ENCODE measurements around the gene TBC1D1.
A peak's percentile ranks its signal among the peaks of the same experiment; 100 is the strongest.

Gene TBC1D1

GRCh38 chr4:38152721-38153386 lies 262.0 kb downstream of the TBC1D1 start:
- no peaks in the 10 kb centered on the region for H3K9me3 Mint-ChIP-seq
- H3K36me3 Mint-ChIP-seq (ENCODE audit: insufficient read depth) = peaks cover 2% of the 10 kb centered on the region
- H3K27ac Mint-ChIP-seq (ENCODE audit: low read depth) = no peak overlapping the region
- ATAC-seq (replicated peaks; ENCODE audit: extremely low read depth, poor library complexity, severe bottlenecking) (no peak), DNase-seq (ENCODE audit: low spot score in 2 of 2) (no peak)
- no peak overlapping the region for H3K4me3 Mint-ChIP-seq
- peaks cover 28% of the 10 kb centered on the region for H3K4me1 Mint-ChIP-seq
- no peaks in the 10 kb centered on the region for H3K27me3 Mint-ChIP-seq

DNA sequence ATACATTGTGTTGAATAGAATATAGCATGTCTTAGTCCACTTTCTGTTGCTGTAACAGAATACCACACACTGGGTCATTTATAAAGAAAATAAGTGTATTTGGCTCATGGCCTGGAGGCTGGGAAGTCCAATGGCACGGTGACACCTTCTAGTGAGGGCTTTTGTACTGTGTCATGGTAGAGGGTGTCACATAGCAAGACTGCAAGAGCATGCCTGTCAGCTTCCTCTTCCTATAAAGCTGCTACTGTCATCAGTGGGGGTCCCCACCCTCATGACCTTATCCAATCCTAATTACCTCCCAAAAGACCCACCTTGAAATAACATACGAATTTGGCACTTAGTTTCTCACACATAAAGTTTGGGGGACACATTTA lies 262.5 kb downstream of the TBC1D1 start:
- no peak overlapping the region for H3K4me3 Mint-ChIP-seq

DNA sequence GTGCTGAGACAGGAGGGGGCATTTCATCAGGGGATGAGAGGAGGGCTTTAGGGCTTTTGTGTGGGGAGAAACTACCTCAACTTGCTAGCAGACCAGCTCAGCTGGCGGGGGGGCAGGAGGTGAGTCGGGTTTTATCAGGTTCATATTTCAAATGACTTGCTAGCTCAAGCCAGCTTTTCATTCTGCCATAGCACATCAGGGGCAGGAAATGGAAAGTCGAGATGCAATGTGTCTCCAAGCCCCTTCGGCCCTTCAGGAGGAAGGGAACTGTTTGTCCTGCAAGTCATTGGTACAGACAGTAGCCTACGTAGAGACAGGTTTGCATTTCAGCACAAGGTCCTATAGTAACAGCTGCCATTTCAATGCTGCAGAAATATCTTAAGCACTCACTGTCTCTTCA lies 263.4 kb downstream of the TBC1D1 start:
- H3K4me1 Mint-ChIP-seq = peaks cover 28% of the 10 kb centered on the region
- no peak overlapping the region for H3K4me3 Mint-ChIP-seq
- no peaks in the 10 kb centered on the region for H3K9me3 Mint-ChIP-seq
- peaks cover 2% of the 10 kb centered on the region for H3K36me3 Mint-ChIP-seq (ENCODE audit: insufficient read depth)
- H3K27me3 Mint-ChIP-seq = no peaks in the 10 kb centered on the region
- ATAC-seq (replicated peaks; ENCODE audit: extremely low read depth, poor library complexity, severe bottlenecking) (no peak), DNase-seq (ENCODE audit: low spot score in 2 of 2) (no peak)
- H3K27ac Mint-ChIP-seq (ENCODE audit: low read depth) = peak overlapping the region; percentile 42

More for the DNA sequence above, 262.5 kb downstream of the TBC1D1 start:
- no peaks in the 10 kb centered on the region for H3K9me3 Mint-ChIP-seq
- peak overlapping the region; percentile 42 for H3K27ac Mint-ChIP-seq (ENCODE audit: low read depth)
- H3K36me3 Mint-ChIP-seq (ENCODE audit: insufficient read depth) = peaks cover 2% of the 10 kb centered on the region
- DNase-seq (ENCODE audit: low spot score in 2 of 2) (no peak), ATAC-seq (replicated peaks; ENCODE audit: extremely low read depth, poor library complexity, severe bottlenecking) (no peak)
- H3K27me3 Mint-ChIP-seq = no peaks in the 10 kb centered on the region
- H3K4me1 Mint-ChIP-seq = peaks cover 28% of the 10 kb centered on the region

- no peaks in the 10 kb centered on the region for H3K27me3 Mint-ChIP-seq
- peaks cover 2% of the 10 kb centered on the region for H3K36me3 Mint-ChIP-seq (ENCODE audit: insufficient read depth)
- ATAC-seq (replicated peaks; ENCODE audit: extremely low read depth, poor library complexity, severe bottlenecking) (peak; percentile 24), DNase-seq (ENCODE audit: low spot score in 2 of 2) (no peak)
- H3K27ac Mint-ChIP-seq (ENCODE audit: low read depth) = no peak overlapping the region
- peaks cover 28% of the 10 kb centered on the region for H3K4me1 Mint-ChIP-seq
- peak overlapping the region; percentile 19 for H3K4me3 Mint-ChIP-seq
- H3K9me3 Mint-ChIP-seq = no peaks in the 10 kb centered on the region
Measured at GRCh38 chr4:38154681-38155588, 264.1 kb downstream of the TBC1D1 start.

DNA sequence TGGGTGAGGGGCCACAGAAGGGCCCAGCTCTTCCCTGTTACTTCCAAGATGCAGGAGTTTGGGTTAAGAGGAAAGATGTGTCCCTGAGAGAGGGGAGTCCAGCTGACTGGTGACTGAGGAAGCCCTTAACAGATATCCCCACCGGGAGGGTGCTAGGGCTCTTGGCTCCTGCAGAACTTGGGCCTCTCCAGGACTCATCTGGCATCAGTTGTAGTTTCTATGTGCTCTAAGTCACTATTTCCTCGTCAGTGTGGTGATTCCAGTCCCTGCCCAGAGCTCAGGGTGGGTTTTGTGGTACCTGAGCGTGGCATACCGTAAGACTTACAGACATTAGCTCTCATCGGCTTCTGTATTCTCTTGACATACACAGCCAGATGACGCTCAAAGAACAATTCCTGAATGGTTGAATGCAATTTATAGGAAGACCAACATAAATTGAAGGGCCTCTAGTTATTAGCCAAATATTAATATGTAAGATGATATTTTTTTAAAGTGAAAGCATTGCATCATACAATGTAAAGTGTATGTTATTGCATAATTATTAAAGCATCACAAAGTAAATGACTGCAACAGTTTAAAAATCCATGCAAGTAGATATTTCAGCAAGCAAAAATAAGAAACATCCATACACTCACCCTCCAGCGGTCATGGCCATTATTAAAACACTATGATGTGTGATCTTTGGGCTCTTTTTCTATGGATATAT lies 264.9 kb downstream of the TBC1D1 start:
- DNase-seq (ENCODE audit: low spot score in 2 of 2) (no peak), ATAC-seq (replicated peaks; ENCODE audit: extremely low read depth, poor library complexity, severe bottlenecking) (no peak)
- H3K27ac Mint-ChIP-seq (ENCODE audit: low read depth) = no peak overlapping the region
- H3K36me3 Mint-ChIP-seq (ENCODE audit: insufficient read depth) = peaks cover 2% of the 10 kb centered on the region
- H3K4me3 Mint-ChIP-seq = peak overlapping the region; percentile 19
- peaks cover 32% of the 10 kb centered on the region for H3K4me1 Mint-ChIP-seq
- H3K9me3 Mint-ChIP-seq = no peaks in the 10 kb centered on the region
- no peaks in the 10 kb centered on the region for H3K27me3 Mint-ChIP-seq

DNA sequence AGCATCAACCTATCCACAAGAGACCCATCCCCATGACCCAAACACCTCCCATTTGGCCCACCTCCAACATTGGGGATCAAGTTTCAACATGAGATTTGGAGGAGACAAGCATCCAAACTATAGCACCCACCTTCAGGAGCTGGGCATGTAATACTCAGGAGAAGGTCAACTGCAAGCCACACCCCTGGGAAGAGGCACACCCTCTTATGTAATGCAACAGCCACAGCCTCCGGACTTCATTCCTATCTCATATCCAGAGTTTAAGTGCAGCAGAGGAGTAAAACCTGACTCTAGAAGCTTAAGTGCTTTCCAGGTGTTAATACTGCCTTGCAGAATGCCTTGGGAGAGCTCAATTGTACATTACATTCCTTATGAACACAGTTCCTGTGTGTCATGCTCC lies 266.7 kb downstream of the TBC1D1 start:
- DNase-seq (ENCODE audit: low spot score in 2 of 2) (no peak), ATAC-seq (replicated peaks; ENCODE audit: extremely low read depth, poor library complexity, severe bottlenecking) (no peak)
- Mint-ChIP-seq H3K27me3 (no peaks in the 10 kb centered on the region), H3K4me1 (peaks cover 39% of the 10 kb centered on the region), H3K27ac (ENCODE audit: low read depth) (no peak overlapping the region), H3K9me3 (no peaks in the 10 kb centered on the region), H3K4me3 (no peak overlapping the region), H3K36me3 (ENCODE audit: insufficient read depth) (peaks cover 2% of the 10 kb centered on the region)

GRCh38 chr4:38160487-38161207 lies 269.8 kb downstream of the TBC1D1 start:
- no peaks in the 10 kb centered on the region for H3K9me3 Mint-ChIP-seq
- DNase-seq (ENCODE audit: low spot score in 2 of 2) (peak in 1 of 2 donors; percentile 45), ATAC-seq (replicated peaks; ENCODE audit: extremely low read depth, poor library complexity, severe bottlenecking) (peak; percentile 88)
- peak overlapping the region; percentile 89 for H3K27ac Mint-ChIP-seq (ENCODE audit: low read depth)
- H3K4me1 Mint-ChIP-seq = peaks cover 19% of the 10 kb centered on the region
- no peak overlapping the region for H3K4me3 Mint-ChIP-seq
- no peaks in the 10 kb centered on the region for H3K27me3 Mint-ChIP-seq
- peaks cover 2% of the 10 kb centered on the region for H3K36me3 Mint-ChIP-seq (ENCODE audit: insufficient read depth)

GRCh38 chr4:38161208-38162113 lies 270.6 kb downstream of the TBC1D1 start:
- Mint-ChIP-seq H3K27me3 (no peaks in the 10 kb centered on the region), H3K9me3 (no peaks in the 10 kb centered on the region), H3K36me3 (ENCODE audit: insufficient read depth) (peaks cover 2% of the 10 kb centered on the region), H3K27ac (ENCODE audit: low read depth) (peak overlapping the region; percentile 89), H3K4me3 (no peak overlapping the region), H3K4me1 (peaks cover 11% of the 10 kb centered on the region)
- DNase-seq (ENCODE audit: low spot score in 2 of 2) (no peak), ATAC-seq (replicated peaks; ENCODE audit: extremely low read depth, poor library complexity, severe bottlenecking) (peak; percentile 18)

DNA sequence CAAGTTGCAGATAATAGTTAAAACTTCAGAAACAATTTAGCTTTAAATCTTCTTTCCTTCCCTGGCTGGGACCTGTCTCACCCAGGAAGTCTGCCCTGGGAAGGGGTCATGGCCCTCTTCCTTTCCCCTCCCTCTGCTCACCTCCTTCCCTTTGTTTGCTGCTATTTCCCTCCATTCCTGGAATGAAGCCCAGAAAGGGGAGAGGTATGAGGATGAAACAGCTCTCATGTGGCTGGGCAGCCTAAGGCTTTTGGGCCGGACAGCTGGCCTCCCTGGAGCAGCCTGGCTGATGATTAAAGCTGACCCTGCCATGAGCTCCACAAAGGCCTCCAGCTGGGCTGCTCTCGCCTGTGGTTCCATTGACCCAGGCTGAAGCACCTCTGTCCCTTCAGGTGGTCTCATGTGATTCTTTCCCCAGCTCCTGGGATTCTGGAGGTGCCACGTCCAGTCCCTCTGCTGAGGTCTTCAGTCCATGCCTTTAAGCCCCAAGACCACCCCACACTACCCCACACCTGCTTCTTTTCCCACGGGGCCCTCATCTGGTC lies 271.4 kb downstream of the TBC1D1 start:
- no peak for DNase-seq (ENCODE audit: low spot score in 2 of 2)
- Mint-ChIP-seq H3K36me3 (ENCODE audit: insufficient read depth) (peaks cover 2% of the 10 kb centered on the region), H3K27ac (ENCODE audit: low read depth) (peak overlapping the region; percentile 89), H3K4me1 (peaks cover 16% of the 10 kb centered on the region), H3K27me3 (no peaks in the 10 kb centered on the region), H3K9me3 (no peaks in the 10 kb centered on the region), H3K4me3 (no peak overlapping the region)
- ATAC-seq (replicated peaks; ENCODE audit: extremely low read depth, poor library complexity, severe bottlenecking) = no peak

- ATAC-seq (replicated peaks; ENCODE audit: extremely low read depth, poor library complexity, severe bottlenecking) (no peak), DNase-seq (ENCODE audit: low spot score in 2 of 2) (no peak)
- Mint-ChIP-seq H3K27ac (ENCODE audit: low read depth) (no peak overlapping the region), H3K4me1 (peaks cover 16% of the 10 kb centered on the region), H3K4me3 (no peak overlapping the region), H3K27me3 (no peaks in the 10 kb centered on the region), H3K36me3 (ENCODE audit: insufficient read depth) (no peaks in the 10 kb centered on the region), H3K9me3 (no peaks in the 10 kb centered on the region)
Measured at GRCh38 chr4:38163216-38164006, 272.5 kb downstream of the TBC1D1 start.

DNA sequence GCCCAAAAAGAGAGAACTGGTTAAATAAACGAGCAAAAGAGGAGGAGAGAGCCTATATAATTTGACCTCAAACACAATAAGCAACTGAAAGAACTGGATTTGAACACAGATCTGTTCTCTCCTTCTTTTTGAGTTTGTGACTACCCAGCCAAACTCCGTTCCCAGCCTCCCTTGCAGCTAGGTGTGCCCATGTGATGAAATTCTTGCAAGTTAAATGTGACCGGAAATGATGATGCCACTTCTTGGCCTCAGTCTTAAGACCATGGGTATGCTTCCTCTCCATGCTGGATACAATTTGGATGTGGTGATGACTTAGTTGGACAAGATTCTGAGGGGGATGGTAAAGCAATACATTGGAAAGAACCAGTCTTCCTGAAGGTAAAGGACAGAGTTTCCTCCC lies 273.5 kb downstream of the TBC1D1 start:
- no peaks in the 10 kb centered on the region for H3K36me3 Mint-ChIP-seq (ENCODE audit: insufficient read depth)
- H3K4me1 Mint-ChIP-seq = peaks cover 16% of the 10 kb centered on the region
- H3K9me3 Mint-ChIP-seq = no peaks in the 10 kb centered on the region
- no peak for ATAC-seq (replicated peaks; ENCODE audit: extremely low read depth, poor library complexity, severe bottlenecking)
- H3K27me3 Mint-ChIP-seq = no peaks in the 10 kb centered on the region
- no peak overlapping the region for H3K27ac Mint-ChIP-seq (ENCODE audit: low read depth)
- no peak for DNase-seq (ENCODE audit: low spot score in 2 of 2)
- H3K4me3 Mint-ChIP-seq = no peak overlapping the region
